Naive thymus-derived CD8-positive, alpha-beta T cell (primary cell): ENCODE measurements around the gene PRH2. TPM values are rescaled to one million over a fixed set of nuclear protein-coding genes. Genes with fewer than 3 reads are reported as not detected.

Experiments used
- ATAC-seq, 2 donors: fragments of 150-1000 bp; cut with Tn5 transposase in 1 of 2; sonication (Bioruptor Pico), chemical (Tn5 transposase) in 1 of 2; 1 replicate in 1 of 2; 2 replicates in 1 of 2; pipeline ENCODE4 v1.10.0; 2021; ENCODE audit warnings: mild to moderate bottlenecking in 2 of 2, moderate library complexity in 2 of 2
- POLR2A ChIA-PET: fragments of 350-600 bp; sonication (Branson Sonifier 250); formaldehyde crosslinking; loops from one replicate; lab custom pipeline; 2021; ENCODE audit warnings: antibody characterized with exemption; lab: Charles Lee
- DNase-seq, 10 donors: peaks; one replicate each; pipeline versions ENCODE4 v3.0.0 to v3.0.0-alpha.2; 2020 to 2022
- H3K27ac Mint-ChIP-seq, 10 donors: one replicate each; pipeline ENCODE4 v1.8.0; 2020 to 2022; ENCODE audit warnings: mild to moderate bottlenecking in 10 of 10, mixed read lengths in 10 of 10, moderate library complexity in 4 of 10, inconsistent platforms in 1 of 10
- H3K27me3 Mint-ChIP-seq, 5 donors: one replicate each; pipeline ENCODE4 v1.8.0; 2021 to 2022; ENCODE audit warnings: mixed read lengths in 5 of 5
- H3K36me3 Mint-ChIP-seq, 3 donors: one replicate each; pipeline ENCODE4 v1.8.0; 2020 to 2022; ENCODE audit warnings: mixed read lengths in 3 of 3, mild to moderate bottlenecking in 2 of 3, inconsistent platforms in 1 of 3
- H3K4me1 Mint-ChIP-seq, 4 donors: one replicate each; pipeline ENCODE4 v1.8.0; 2021 to 2022; ENCODE audit warnings: mixed read lengths in 4 of 4
- H3K4me3 Mint-ChIP-seq, 10 donors: one replicate each; pipeline ENCODE4 v1.8.0; 2020 to 2022; ENCODE audit warnings: mild to moderate bottlenecking in 10 of 10, mixed read lengths in 10 of 10, moderate library complexity in 6 of 10, inconsistent platforms in 1 of 10
- H3K9me3 Mint-ChIP-seq, 9 donors: one replicate each; pipeline ENCODE4 v1.8.0; 2020 to 2022; ENCODE audit warnings: mixed read lengths in 9 of 9, mild to moderate bottlenecking in 3 of 9, inconsistent platforms in 1 of 9, moderate library complexity in 1 of 9
- polyA plus RNA-seq, 3 donors: library from polyadenylated mRNA; unstranded; fragments of 300-500 nt; fragmentation: Illumina TruSeq; gene quantifications; one replicate each; pipeline ENCODE4 v1.2.3, GENCODE V29; 2021
- total RNA-seq, 8 experiments: library from RNA in 2 of 8; stranded (reverse) in 2 of 8; gene quantifications; one replicate each; pipeline ENCODE4 v1.2.3 and lab custom pipeline; 2021 to 2026

PRH2 gene
- total and polyA plus RNA-seq, 5 experiments from 2014 or later = not detected

DNA sequence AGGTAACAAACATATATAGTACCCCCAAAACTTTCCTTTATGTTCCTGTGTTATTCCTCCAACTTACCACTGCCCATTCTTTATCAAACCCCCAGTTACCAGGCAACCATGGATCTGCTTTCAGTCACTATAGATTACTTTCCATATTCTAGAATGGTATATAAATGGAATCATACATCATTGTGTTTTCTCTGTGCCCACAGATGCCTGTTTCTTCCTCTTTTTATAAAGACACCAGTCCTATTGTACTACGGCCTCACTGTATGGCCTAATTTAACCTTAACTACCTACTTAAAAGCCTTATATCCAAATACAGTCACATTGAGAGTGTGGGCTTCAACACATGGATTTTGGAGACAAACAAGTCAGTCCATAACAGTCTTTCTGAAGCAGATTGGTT, 7.5 kb downstream of the PRH2 start:
- ATAC-seq (no peak), DNase-seq (no peak)
- H3K27ac Mint-ChIP-seq = no peak overlapping the region
- no peaks in the 10 kb centered on the region for H3K9me3 Mint-ChIP-seq
- H3K36me3 Mint-ChIP-seq = peaks cover 0 to 8% (median 0%) of the 10 kb centered on the region in 3 donors
- POLR2A ChIA-PET = no interaction called here
- H3K4me3 Mint-ChIP-seq = no peak overlapping the region
- H3K27me3 Mint-ChIP-seq = no peaks in the 10 kb centered on the region
- H3K4me1 Mint-ChIP-seq = peaks cover 0 to under 1% (median under 1%) of the 10 kb centered on the region in 4 donors

GRCh38 chr12:10939163-10939562, 10.1 kb downstream of the PRH2 start, which contains the start of gene TAS2R14:
Gene TAS2R14 (minus strand): TSS chr12:10939263. CDS start chr12:10939207, 56 bp downstream.
- no peak within 1 kb of the TSS for H3K4me3 Mint-ChIP-seq
- H3K27ac Mint-ChIP-seq = no peak within 1 kb of the TSS
- ATAC-seq (no peak), DNase-seq (no peak)
- no peaks in the 10 kb centered on the region for H3K27me3 Mint-ChIP-seq
- POLR2A ChIA-PET = no interaction called here
- H3K36me3 Mint-ChIP-seq = peaks cover 0 to 4% (median 0%) of the 10 kb centered on the region in 3 donors
- H3K4me1 Mint-ChIP-seq = peaks cover 0 to 19% (median 7%) of the 10 kb centered on the region in 4 donors
- H3K9me3 Mint-ChIP-seq = peaks cover 0 to 2% (median 0%) of the 10 kb centered on the region in 9 donors

DNA sequence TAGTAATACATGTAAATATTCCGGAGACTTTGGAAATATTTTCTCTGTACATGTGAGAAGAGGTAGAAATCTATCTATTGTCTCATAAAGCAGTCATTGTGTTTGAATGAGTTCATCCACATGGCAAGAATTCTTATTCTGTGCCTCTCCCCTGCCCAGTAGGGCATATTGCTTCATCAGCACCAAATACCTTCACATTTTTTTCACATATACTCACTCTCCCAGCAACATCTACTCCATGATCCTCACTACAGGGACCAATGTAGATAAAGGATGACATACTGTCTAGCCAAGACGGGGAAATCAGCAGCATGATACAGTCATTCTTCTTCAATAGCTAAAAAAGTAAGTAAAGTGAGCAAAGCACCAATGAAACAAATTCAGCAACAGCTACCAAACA, 11.4 kb downstream of the PRH2 start:
- H3K27ac Mint-ChIP-seq = no peak overlapping the region
- peaks cover 0 to 8% (median 0%) of the 10 kb centered on the region in 9 donors for H3K9me3 Mint-ChIP-seq
- ATAC-seq (no peak), DNase-seq (no peak)
- H3K36me3 Mint-ChIP-seq = peaks cover 0 to 10% (median 3%) of the 10 kb centered on the region in 3 donors
- no peak overlapping the region for H3K4me3 Mint-ChIP-seq
- POLR2A ChIA-PET = no interaction called here
- peaks cover 0 to 19% (median 8%) of the 10 kb centered on the region in 4 donors for H3K4me1 Mint-ChIP-seq
- no peaks in the 10 kb centered on the region for H3K27me3 Mint-ChIP-seq

GRCh38 chr12:10941369-10941768, 12.3 kb downstream of the PRH2 start:
- H3K4me3 Mint-ChIP-seq = no peak overlapping the region
- peaks cover 0 to 19% (median 8%) of the 10 kb centered on the region in 4 donors for H3K4me1 Mint-ChIP-seq
- H3K9me3 Mint-ChIP-seq = peaks cover 0 to 10% (median 0%) of the 10 kb centered on the region in 9 donors
- H3K36me3 Mint-ChIP-seq = peaks cover 0 to 10% (median 3%) of the 10 kb centered on the region in 3 donors
- H3K27ac Mint-ChIP-seq = peak overlapping the region in 1 of 10 donors; percentile 12
- DNase-seq = no peak
- POLR2A ChIA-PET = no interaction called here
- ATAC-seq = no peak
- no peaks in the 10 kb centered on the region for H3K27me3 Mint-ChIP-seq

DNA sequence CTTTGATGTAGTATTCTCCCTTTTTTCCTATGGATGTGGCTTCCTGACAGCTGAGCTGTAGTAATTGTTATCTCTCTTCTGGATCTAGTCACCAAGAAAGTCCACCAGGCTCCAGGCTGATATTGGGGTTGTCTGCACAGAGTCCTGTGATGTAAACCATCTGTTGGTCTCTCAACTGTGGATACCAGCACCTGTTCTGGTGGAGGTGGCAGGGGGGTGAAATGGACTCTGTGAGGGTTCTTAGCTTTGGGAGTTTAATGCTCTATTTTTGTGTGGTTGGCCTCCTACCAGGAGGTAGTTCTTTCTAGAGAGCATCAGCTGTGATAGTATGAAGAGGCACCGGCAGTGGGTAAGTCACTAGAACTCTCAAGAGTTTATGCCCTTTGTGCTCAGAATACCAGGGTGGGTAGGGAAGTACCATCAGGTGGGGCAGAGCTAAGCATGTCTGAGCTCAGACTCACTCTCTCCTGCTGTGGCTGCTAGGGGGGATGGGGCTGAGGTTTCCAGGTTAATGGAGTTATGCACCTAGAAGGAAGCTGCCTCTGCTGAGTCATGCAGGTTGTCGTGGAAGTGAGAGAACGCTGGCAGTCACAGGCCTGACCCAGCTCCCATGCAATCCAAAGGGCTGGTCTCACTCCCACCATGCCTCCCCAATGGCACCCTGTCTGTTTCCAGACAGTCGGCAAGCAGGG, 13.0 kb downstream of the PRH2 start:
- Mint-ChIP-seq H3K36me3 (peaks cover 3 to 14% (median 5%) of the 10 kb centered on the region in 3 donors), H3K27me3 (no peaks in the 10 kb centered on the region), H3K4me3 (no peak overlapping the region), H3K9me3 (peaks cover 0 to 15% (median 5%) of the 10 kb centered on the region in 9 donors), H3K27ac (peak overlapping the region in 1 of 10 donors; percentile 12), H3K4me1 (peaks cover 0 to 19% (median 8%) of the 10 kb centered on the region in 4 donors)
- ATAC-seq (no peak), DNase-seq (no peak)
- POLR2A ChIA-PET = no interaction called here

GRCh38 chr12:10943167-10943566, 14.1 kb downstream of the PRH2 start:
- H3K27ac Mint-ChIP-seq = no peak overlapping the region
- ATAC-seq (no peak), DNase-seq (no peak)
- no peaks in the 10 kb centered on the region for H3K27me3 Mint-ChIP-seq
- POLR2A ChIA-PET = no interaction called here
- peaks cover 3 to 18% (median 7%) of the 10 kb centered on the region in 3 donors for H3K36me3 Mint-ChIP-seq
- H3K4me1 Mint-ChIP-seq = peaks cover 0 to 19% (median 8%) of the 10 kb centered on the region in 4 donors
- peaks cover 0 to 18% (median 10%) of the 10 kb centered on the region in 9 donors for H3K9me3 Mint-ChIP-seq
- H3K4me3 Mint-ChIP-seq = no peak overlapping the region

GRCh38 chr12:10952645-10953044, 23.6 kb downstream of the PRH2 start:
- Mint-ChIP-seq H3K27ac (peak overlapping the region in 1 of 10 donors; percentile 7), H3K36me3 (peaks cover 13 to 74% (median 51%) of the 10 kb centered on the region in 3 donors), H3K4me1 (peaks cover 2 to 40% (median 13%) of the 10 kb centered on the region in 4 donors), H3K9me3 (peaks cover 0 to 43% (median 20%) of the 10 kb centered on the region in 9 donors), H3K27me3 (peaks cover 0 to 1% (median 0%) of the 10 kb centered on the region in 5 donors), H3K4me3 (no peak overlapping the region)
- ATAC-seq (no peak), DNase-seq (no peak)
- POLR2A ChIA-PET = interaction anchor here (0.5 kb wide), 1 partner anchor 67 kb away, joined by 3 read pairs; no protein-coding TSS in a partner anchor

GRCh38 chr12:10956085-10956484, 27.0 kb downstream of the PRH2 start:
- Mint-ChIP-seq H3K4me1 (peaks cover 18 to 68% (median 30%) of the 10 kb centered on the region in 4 donors), H3K36me3 (peaks cover 14 to 67% (median 55%) of the 10 kb centered on the region in 3 donors)

GRCh38 chr12:10957741-10958140, 28.7 kb downstream of the PRH2 start:
- Mint-ChIP-seq H3K27ac (peak overlapping the region in 1 of 10 donors; percentile 29), H3K4me1 (peaks cover 20 to 78% (median 39%) of the 10 kb centered on the region in 4 donors), H3K27me3 (peaks cover 0 to 1% (median 0%) of the 10 kb centered on the region in 5 donors), H3K9me3 (peaks cover 0 to 29% (median 19%) of the 10 kb centered on the region in 9 donors), H3K4me3 (no peak overlapping the region), H3K36me3 (peaks cover 12 to 57% (median 52%) of the 10 kb centered on the region in 3 donors)
- POLR2A ChIA-PET = no interaction called here
- DNase-seq = no peak
- no peak for ATAC-seq

More at GRCh38 chr12:10956085-10956484, 27.0 kb downstream of the PRH2 start:
- no peak for DNase-seq
- no peak for ATAC-seq
- POLR2A ChIA-PET = no interaction called here
- Mint-ChIP-seq H3K4me3 (no peak overlapping the region), H3K27me3 (peaks cover 0 to 1% (median 0%) of the 10 kb centered on the region in 5 donors), H3K27ac (no peak overlapping the region), H3K9me3 (peaks cover 0 to 29% (median 20%) of the 10 kb centered on the region in 9 donors)

DNA sequence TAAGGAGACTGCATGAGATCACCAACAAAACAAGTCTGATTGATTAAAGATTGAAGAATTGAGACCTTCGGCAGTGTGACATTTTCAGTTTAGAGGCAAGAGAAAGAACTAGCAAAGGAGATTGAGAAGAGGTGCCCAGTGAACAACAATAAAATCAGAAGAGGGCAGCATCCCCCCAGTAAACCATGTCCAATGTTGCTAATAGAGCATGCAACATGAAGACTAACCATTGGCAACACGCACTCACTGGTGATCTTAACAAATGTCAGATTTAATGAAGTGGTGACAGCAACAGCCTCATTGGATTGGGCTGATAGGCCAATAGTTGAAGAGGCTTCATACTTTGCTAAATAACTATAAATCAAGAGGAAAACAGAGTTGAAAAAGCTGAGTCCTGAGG, 30.8 kb downstream of the PRH2 start:
- Mint-ChIP-seq H3K4me3 (peak overlapping the region in 3 of 10 donors; percentile 5 to 20 (median 15)), H3K27ac (peak overlapping the region in 2 of 10 donors; percentile 2 to 47), H3K36me3 (peaks cover 13 to 48% (median 35%) of the 10 kb centered on the region in 3 donors), H3K27me3 (peaks cover 0 to 1% (median 0%) of the 10 kb centered on the region in 5 donors), H3K4me1 (peaks cover 18 to 57% (median 33%) of the 10 kb centered on the region in 4 donors), H3K9me3 (peaks cover 0 to 22% (median 13%) of the 10 kb centered on the region in 9 donors)
- POLR2A ChIA-PET = no interaction called here
- ATAC-seq (peak in 1 of 2 donors; percentile 2), DNase-seq (no peak)

GRCh38 chr12:10960211-10960610, 31.2 kb downstream of the PRH2 start:
- Mint-ChIP-seq H3K27me3 (peaks cover 0 to 1% (median 0%) of the 10 kb centered on the region in 5 donors), H3K36me3 (peaks cover 13 to 46% (median 31%) of the 10 kb centered on the region in 3 donors), H3K4me3 (peak overlapping the region in 4 of 10 donors; percentile 6 to 47 (median 18)), H3K9me3 (peaks cover 0 to 18% (median 12%) of the 10 kb centered on the region in 9 donors), H3K27ac (peak overlapping the region in 2 of 10 donors; percentile 2 to 47), H3K4me1 (peaks cover 18 to 54% (median 31%) of the 10 kb centered on the region in 4 donors)
- DNase-seq (peak in 4 of 10 donors; percentile 54 to 86 (median 72)), ATAC-seq (peak; percentile 61 to 94)
- POLR2A ChIA-PET = no interaction called here

DNA sequence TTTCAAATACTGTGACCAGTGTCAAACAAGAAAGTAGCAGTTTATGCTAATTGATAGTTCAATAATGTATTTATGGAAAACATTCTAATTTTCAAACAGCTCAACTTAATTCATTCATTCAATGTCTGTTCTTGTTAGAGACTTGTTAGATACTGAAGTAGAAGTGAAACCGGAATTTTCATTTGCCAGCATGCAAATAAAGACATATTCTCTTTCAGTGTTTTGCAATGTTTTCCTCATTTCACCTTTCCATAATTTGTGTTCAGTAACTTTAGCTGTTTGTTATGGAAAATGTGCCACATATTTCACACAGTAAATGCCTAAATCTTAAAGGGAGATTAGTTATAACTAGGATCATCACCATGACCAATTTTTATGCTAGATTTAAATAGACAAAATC, 36.4 kb downstream of the PRH2 start:
- no peaks in the 10 kb centered on the region for H3K27me3 Mint-ChIP-seq
- POLR2A ChIA-PET = no interaction called here
- peaks cover 4 to 24% (median 9%) of the 10 kb centered on the region in 3 donors for H3K36me3 Mint-ChIP-seq
- ATAC-seq (no peak), DNase-seq (no peak)
- no peak overlapping the region for H3K4me3 Mint-ChIP-seq
- no peak overlapping the region for H3K27ac Mint-ChIP-seq
- peaks cover 0 to 2% (median 0%) of the 10 kb centered on the region in 9 donors for H3K9me3 Mint-ChIP-seq
- peaks cover 6 to 24% (median 14%) of the 10 kb centered on the region in 4 donors for H3K4me1 Mint-ChIP-seq

DNA sequence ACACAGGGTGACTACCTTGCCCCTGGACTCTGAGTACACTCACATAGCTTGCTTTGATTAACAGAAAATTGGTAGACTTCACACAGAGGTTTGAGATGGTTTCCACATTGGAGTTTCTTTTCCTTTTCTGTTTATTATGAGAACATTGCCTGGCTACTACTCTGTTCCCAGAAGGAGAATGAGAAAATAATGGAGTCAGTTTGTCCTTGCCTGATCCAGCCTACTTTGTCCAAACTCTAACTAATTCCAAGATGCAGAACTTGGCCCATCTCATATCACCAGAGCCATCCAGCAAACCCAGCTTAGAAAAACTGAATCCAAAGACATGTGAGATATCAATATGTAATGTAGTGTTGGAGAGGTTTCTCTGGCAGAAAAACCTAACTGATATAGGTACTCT, 37.3 kb downstream of the PRH2 start:
- H3K27me3 Mint-ChIP-seq = no peaks in the 10 kb centered on the region
- no peak overlapping the region for H3K4me3 Mint-ChIP-seq
- peaks cover 0 to 15% (median 6%) of the 10 kb centered on the region in 4 donors for H3K4me1 Mint-ChIP-seq
- peak overlapping the region in 1 of 10 donors; percentile 19 for H3K27ac Mint-ChIP-seq
- POLR2A ChIA-PET = no interaction called here
- H3K9me3 Mint-ChIP-seq = peaks cover 0 to 2% (median 0%) of the 10 kb centered on the region in 9 donors
- H3K36me3 Mint-ChIP-seq = peaks cover 4 to 24% (median 9%) of the 10 kb centered on the region in 3 donors
- ATAC-seq = no peak
- no peak for DNase-seq
